ENCODE results near the gene GLUD2.
"Not testable (repeated sequence)": the region's sequence is repeated elsewhere in the genome, so short reads cannot be mapped to it uniquely, and the experiment has no call there.

Gene GLUD2

GRCh38 chrX:121062289-121062688 is 14.9 kb downstream of the GLUD2 start:
- DNase-seq (no peak), ATAC-seq (no peak)
- H3K27ac Mint-ChIP-seq = no peak overlapping the region
- H3K27me3 Mint-ChIP-seq = no peaks in the 10 kb centered on the region
- H3K9me3 Mint-ChIP-seq = no peaks in the 10 kb centered on the region
- H3K4me1 Mint-ChIP-seq = no peaks in the 10 kb centered on the region
- no peak overlapping the region for H3K4me3 Mint-ChIP-seq

- DNase-seq (no peak), ATAC-seq (no peak)
Observed at GRCh38 chrX:121064579-121064978, 17.2 kb downstream of the GLUD2 start.

DNA sequence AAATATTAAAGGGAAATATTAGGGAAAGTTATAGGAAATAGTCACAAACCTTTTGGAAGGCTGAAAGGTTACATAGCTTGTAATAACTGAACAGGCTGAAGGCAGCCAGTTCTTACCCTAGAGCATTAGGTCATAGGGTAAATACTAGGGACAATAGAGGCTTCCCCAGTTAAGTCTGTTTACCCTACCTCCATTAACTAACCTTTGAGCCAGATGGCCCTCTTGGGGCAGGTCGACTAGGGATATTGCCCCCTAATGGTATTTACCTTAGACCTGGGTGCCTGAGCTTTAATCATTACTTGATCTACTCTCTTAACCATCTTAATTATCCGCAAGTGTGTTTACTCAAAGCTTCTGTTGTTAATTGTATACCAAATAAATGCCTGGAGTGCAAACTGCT is 36.8 kb downstream of the GLUD2 start:
- not testable (repeated sequence) for DNase-seq, H3K4me1 Mint-ChIP-seq, H3K4me3 Mint-ChIP-seq, ATAC-seq, H3K27ac Mint-ChIP-seq, H3K27me3 Mint-ChIP-seq
- peaks cover 0 to 11% of the 10 kb centered on the region in 2 donors for H3K9me3 Mint-ChIP-seq

More at GRCh38 chrX:121064579-121064978, 17.2 kb downstream of the GLUD2 start:
- Mint-ChIP-seq H3K9me3 (no peaks in the 10 kb centered on the region), H3K4me3 (no peak overlapping the region), H3K27ac (no peak overlapping the region), H3K27me3 (no peaks in the 10 kb centered on the region), H3K4me1 (no peaks in the 10 kb centered on the region)

DNA sequence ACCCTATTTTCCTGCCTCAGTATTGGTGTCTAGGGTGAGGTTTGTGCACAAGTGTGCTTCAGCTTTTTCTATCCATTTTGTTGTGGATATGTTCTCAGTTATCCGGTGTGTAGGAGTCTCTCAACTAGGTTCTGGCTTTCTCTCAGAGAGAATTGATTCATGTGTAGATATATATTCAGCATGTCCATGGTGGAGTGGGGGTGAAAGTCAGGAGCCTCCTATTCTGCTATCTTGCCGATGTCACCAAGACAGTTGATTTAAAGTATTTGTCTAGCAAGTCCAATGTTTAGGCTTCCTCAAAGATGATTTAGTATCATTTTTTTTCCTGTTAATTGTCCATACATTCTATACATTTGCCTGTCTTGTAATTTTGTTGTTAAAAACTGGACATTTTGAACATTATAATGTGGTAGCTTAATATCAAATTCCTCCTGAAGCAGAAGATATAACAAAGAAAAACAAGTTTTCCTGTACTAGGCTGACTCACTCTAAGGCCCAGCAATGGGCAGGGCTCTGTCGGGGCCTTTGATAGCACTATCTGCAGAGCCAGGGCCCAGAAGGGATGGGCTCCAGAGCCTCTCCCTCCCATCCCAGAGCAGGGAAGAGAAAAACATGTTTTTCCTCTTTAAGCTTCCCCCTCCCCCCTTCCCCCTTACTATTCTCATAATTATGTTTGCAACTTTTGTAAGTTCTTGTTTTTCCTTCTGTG is 37.6 kb downstream of the GLUD2 start:
- peaks cover 7% of the 10 kb centered on the region for H3K27me3 Mint-ChIP-seq
- H3K9me3 Mint-ChIP-seq = peaks cover 0 to 11% of the 10 kb centered on the region in 2 donors
- H3K4me3 Mint-ChIP-seq = no peak overlapping the region
- DNase-seq (no peak), ATAC-seq (no peak)
- H3K27ac Mint-ChIP-seq = no peak overlapping the region
- no peaks in the 10 kb centered on the region for H3K4me1 Mint-ChIP-seq

- Mint-ChIP-seq H3K27me3 (peaks cover 7% of the 10 kb centered on the region), H3K4me3 (no peak overlapping the region), H3K4me1 (no peaks in the 10 kb centered on the region), H3K9me3 (peaks cover 0 to 11% of the 10 kb centered on the region in 2 donors), H3K27ac (peak overlapping the region in 1 of 2 donors; percentile 71)
- ATAC-seq = no peak
- no peak for DNase-seq
Observed at GRCh38 chrX:121085612-121086010, 38.2 kb downstream of the GLUD2 start.

- H3K27ac Mint-ChIP-seq = no peak overlapping the region
- no peaks in the 10 kb centered on the region for H3K4me1 Mint-ChIP-seq
- peaks cover 4% of the 10 kb centered on the region for H3K27me3 Mint-ChIP-seq
- no peak for ATAC-seq
- peaks cover 0 to 2% of the 10 kb centered on the region in 2 donors for H3K9me3 Mint-ChIP-seq
- no peak for DNase-seq
- H3K4me3 Mint-ChIP-seq = no peak overlapping the region
Observed at GRCh38 chrX:121093011-121093410, 45.6 kb downstream of the GLUD2 start.
